NT2/D1 (cell line): ENCODE measurements around the gene INO80.

ENCODE experiments used
- DNase-seq: peaks from one replicate; pipeline ENCODE4 v3.0.0-alpha.2; 2011; ENCODE audit warnings: low read depth, low spot score
- H3K27me3 ChIP-seq: 2 replicates; pipeline ENCODE4 v1.6.0; 2011; ENCODE audit warnings: mild to moderate bottlenecking; ENCODE audit not compliant: insufficient read length, insufficient read depth
- H3K36me3 ChIP-seq: 2 replicates; pipeline ENCODE4 v1.6.1; 2011; ENCODE audit warnings: mild to moderate bottlenecking, low read length, mixed read lengths; ENCODE audit not compliant: insufficient read depth, insufficient read length
- H3K4me1 ChIP-seq: 2 replicates; pipeline ENCODE4 v1.5.1; 2011; ENCODE audit not compliant: insufficient read depth, insufficient read length
- H3K4me3 ChIP-seq: 2 replicates; pipeline ENCODE4 v1.5.1; 2011; ENCODE audit warnings: low read depth; ENCODE audit not compliant: insufficient read length
- H3K9ac ChIP-seq: 2 replicates; pipeline ENCODE4 v1.6.0; 2011; ENCODE audit warnings: low read depth; ENCODE audit not compliant: insufficient read length
- H3K9me3 ChIP-seq: 2 replicates; pipeline ENCODE4 v1.5.1; 2011; ENCODE audit warnings: mild to moderate bottlenecking, low read length; ENCODE audit not compliant: insufficient read depth
- SUZ12 ChIP-seq: IDR thresholded peaks from 2 replicates; pipeline ENCODE4 v1.6.1; 2011; ENCODE audit not compliant: insufficient read length, insufficient read depth; ENCODE audit errors: extremely low read depth
- YY1 ChIP-seq: IDR thresholded peaks from 2 replicates; pipeline ENCODE4 v1.6.1; 2011; ENCODE audit not compliant: insufficient read length, insufficient read depth
- ZNF274 ChIP-seq: IDR thresholded peaks from 2 replicates; pipeline ENCODE4 v1.6.1; 2011; ENCODE audit warnings: mild to moderate bottlenecking, low read depth, low read length

INO80 gene

DNA sequence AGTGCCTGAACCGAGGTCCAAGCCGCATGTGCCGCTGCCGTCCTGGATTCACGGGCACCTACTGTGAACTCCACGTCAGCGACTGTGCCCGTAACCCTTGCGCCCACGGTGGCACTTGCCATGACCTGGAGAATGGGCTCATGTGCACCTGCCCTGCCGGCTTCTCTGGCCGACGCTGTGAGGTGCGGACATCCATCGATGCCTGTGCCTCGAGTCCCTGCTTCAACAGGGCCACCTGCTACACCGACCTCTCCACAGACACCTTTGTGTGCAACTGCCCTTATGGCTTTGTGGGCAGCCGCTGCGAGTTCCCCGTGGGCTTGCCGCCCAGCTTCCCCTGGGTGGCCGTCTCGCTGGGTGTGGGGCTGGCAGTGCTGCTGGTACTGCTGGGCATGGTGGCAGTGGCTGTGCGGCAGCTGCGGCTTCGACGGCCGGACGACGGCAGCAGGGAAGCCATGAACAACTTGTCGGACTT lies 179.8 kb downstream of the INO80 start:
- no peaks in the 10 kb centered on the region for H3K9me3 ChIP-seq
- TF ChIP-seq ZNF274 (no peak), SUZ12 (no peak), YY1 (no peak)
- H3K4me3 ChIP-seq: no peak overlapping the region
- H3K4me1 ChIP-seq: peaks cover 2% of the 10 kb centered on the region
- no peaks in the 10 kb centered on the region for H3K36me3 ChIP-seq
- no peak overlapping the region for H3K9ac ChIP-seq
- no peak for DNase-seq
- peaks cover 89% of the 10 kb centered on the region for H3K27me3 ChIP-seq

DNA sequence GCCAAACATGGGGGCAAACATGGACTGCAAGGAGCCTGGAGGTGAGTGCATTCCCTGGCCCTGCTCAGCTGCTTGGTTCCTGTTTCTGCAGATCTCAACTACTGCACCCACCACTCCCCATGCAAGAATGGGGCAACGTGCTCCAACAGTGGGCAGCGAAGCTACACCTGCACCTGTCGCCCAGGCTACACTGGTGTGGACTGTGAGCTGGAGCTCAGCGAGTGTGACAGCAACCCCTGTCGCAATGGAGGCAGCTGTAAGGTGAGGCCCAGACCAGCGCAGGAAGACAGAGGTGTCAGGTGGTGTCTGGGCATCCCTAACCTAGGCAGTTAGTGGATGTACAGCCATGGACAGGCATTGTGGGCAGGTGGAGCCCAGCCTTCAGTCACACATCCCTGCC lies 181.6 kb downstream of the INO80 start:
- no peaks in the 10 kb centered on the region for H3K9me3 ChIP-seq
- H3K4me1 ChIP-seq: no peaks in the 10 kb centered on the region
- no peak for TF ChIP-seq YY1
- TF ChIP-seq SUZ12: no peak
- TF ChIP-seq ZNF274: no peak
- no peak overlapping the region for H3K4me3 ChIP-seq
- H3K9ac ChIP-seq: no peak overlapping the region
- DNase-seq: no peak
- H3K27me3 ChIP-seq: peaks cover 90% of the 10 kb centered on the region
- H3K36me3 ChIP-seq: no peaks in the 10 kb centered on the region

DNA sequence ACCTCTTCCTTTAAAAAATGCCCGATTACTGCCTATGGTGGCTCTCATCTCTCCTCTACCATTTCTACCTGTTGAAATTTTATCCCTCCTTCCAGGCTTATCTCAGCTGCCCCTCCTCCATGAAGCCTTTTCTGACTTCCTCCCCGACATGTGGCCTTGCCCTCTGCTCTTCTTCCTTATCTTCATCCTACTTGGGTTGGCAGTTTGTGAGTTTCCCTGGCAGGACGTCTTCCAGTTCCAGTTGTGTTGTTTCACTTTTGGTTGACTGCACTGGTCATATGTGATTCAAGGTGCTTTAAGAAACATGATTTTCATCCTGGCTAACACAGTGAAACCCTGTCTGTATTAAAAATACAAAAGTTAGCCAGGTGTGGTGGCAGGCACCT lies 182.6 kb downstream of the INO80 start:
- Histone ChIP-seq H3K9ac (no peak overlapping the region), H3K4me3 (no peak overlapping the region)

DNA sequence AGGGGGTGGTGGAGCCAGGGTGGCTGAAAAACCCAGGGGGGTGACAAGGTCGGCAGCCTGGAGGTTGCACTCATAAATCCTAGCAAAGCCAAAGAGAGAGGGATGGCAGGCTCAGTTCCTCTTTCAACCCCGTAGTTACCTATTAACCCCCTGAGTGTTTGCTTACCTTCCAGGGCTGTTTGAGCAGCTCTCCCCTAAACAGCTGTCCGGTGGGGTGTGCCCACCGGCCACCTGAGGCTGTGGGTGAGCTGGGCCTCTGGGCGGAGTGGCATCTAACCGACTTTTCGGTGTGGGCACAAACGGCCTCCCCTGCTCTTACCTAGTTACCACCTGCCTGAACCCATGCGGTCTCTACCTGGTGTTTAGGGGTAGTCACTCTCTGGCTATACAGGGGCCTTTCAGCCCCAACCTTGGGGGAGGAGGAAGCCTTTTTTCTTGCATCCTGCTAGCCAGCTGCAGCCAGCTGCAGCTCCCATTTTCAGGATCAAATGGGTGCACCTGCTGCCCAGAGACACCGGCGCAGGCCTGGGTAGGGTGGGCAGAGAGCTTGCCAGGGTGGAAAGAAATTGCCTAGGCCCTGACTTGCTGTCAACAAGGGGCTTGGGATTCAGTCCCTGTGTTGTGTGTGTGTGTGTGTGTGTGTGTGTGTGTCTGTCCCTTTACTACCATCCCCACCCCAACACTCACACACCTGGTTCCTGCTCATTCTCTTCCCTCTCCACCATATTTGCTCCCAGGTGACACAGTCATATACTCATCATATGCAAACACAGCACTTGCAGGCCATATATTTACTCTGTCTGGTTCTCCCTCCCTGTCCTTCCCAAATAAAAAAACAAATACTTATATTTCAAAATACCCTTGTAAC lies 183.2 kb downstream of the INO80 start:
- Histone ChIP-seq H3K36me3 (no peaks in the 10 kb centered on the region), H3K4me3 (no peak overlapping the region), H3K4me1 (no peaks in the 10 kb centered on the region), H3K27me3 (peaks cover 98% of the 10 kb centered on the region), H3K9me3 (no peaks in the 10 kb centered on the region), H3K9ac (no peak overlapping the region)
- no peak for DNase-seq
- TF ChIP-seq SUZ12 (no peak), ZNF274 (no peak)

More for the DNA sequence above, 182.6 kb downstream of the INO80 start:
- H3K27me3 ChIP-seq: peaks cover 94% of the 10 kb centered on the region
- no peak for DNase-seq
- TF ChIP-seq ZNF274 (no peak), YY1 (no peak), SUZ12 (no peak)
- H3K36me3 ChIP-seq: no peaks in the 10 kb centered on the region
- no peaks in the 10 kb centered on the region for H3K4me1 ChIP-seq
- no peaks in the 10 kb centered on the region for H3K9me3 ChIP-seq

DNA sequence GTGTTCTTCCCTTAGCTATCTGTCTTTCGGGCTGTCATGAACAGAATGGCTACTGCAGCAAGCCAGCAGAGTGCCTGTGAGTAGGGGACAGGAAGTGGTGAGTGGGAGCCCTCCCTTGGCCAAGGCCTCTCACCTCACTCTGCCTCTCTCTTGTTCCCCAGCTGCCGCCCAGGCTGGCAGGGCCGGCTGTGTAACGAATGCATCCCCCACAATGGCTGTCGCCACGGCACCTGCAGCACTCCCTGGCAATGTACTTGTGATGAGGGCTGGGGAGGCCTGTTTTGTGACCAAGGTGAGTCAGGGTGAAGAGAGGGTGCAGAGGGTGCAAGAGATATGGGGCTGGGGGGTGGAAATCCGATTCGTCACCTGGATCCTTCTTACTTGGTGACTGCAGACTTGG lies 183.9 kb downstream of the INO80 start:
- no peak overlapping the region for H3K9ac ChIP-seq
- TF ChIP-seq YY1: no peak
- no peak for TF ChIP-seq SUZ12
- no peak for TF ChIP-seq ZNF274
- H3K36me3 ChIP-seq: no peaks in the 10 kb centered on the region
- H3K9me3 ChIP-seq: no peaks in the 10 kb centered on the region
- H3K4me1 ChIP-seq: peaks cover 2% of the 10 kb centered on the region
- H3K4me3 ChIP-seq: no peak overlapping the region
- H3K27me3 ChIP-seq: peaks cover 98% of the 10 kb centered on the region
- DNase-seq: no peak

DNA sequence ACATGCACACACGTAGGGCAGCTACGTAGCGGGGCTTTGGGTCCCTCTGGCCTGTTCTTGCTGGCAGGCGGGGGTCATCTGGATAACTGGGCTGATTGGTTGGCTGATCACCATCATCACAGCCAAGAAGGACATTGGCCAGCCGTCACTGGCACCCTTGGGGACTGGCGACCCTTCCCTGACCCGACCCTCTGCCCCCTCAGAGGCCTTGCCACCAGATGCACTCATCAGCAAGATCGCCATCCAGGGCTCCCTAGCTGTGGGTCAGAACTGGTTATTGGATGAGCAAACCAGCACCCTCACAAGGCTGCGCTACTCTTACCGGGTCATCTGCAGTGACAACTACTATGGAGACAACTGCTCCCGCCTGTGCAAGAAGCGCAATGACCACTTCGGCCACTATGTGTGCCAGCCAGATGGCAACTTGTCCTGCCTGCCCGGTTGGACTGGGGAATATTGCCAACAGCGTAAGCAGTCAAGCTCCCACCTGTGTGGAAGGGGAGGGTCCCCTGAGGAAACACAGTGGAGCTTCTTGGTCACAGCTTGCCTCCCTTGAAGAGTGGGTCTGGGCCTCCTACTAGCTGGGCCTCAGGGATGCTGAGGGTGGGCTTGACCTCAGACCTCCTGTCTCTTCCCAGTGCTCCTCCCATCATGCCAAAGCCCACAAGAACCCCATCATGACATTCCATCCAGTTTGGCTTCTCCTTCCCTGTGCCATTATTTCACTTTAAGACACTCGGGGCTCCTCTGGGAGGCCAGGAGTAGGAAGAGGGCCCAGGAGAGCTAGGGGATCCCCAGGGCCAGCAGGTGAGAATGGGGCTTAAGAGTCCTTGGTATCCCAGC lies 184.6 kb downstream of the INO80 start:
- H3K36me3 ChIP-seq: no peaks in the 10 kb centered on the region
- no peaks in the 10 kb centered on the region for H3K9me3 ChIP-seq
- H3K4me3 ChIP-seq: no peak overlapping the region
- TF ChIP-seq YY1 (no peak), ZNF274 (no peak), SUZ12 (no peak)
- H3K4me1 ChIP-seq: peaks cover 4% of the 10 kb centered on the region
- DNase-seq: no peak
- no peak overlapping the region for H3K9ac ChIP-seq
- H3K27me3 ChIP-seq: peaks cover 98% of the 10 kb centered on the region
